Amniotic stem cell (primary cell): ENCODE results near the gene MECR.

Source experiments
- DNase-seq: peaks from one replicate; lab custom pipeline; 2025; lab: John Stamatoyannopoulos, UW

The MECR gene

GRCh38 chr1:29230553-29231378 is at the start of gene MECR:
Gene MECR, minus strand, starts transcription at chr1:29230934. Its CDS starts 28 bp downstream, at chr1:29230906.
- peak; percentile 76 for DNase-seq

- DNase-seq = no peak
Observed at GRCh38 chr1:29279951-29280391, 49.2 kb upstream of the MECR start.

- DNase-seq = no peak
Observed at GRCh38 chr1:29279406-29279805, 48.7 kb upstream of the MECR start.

- no peak for DNase-seq
Observed at GRCh38 chr1:29278124-29278523, 47.4 kb upstream of the MECR start.

GRCh38 chr1:29275435-29275834 is 44.7 kb upstream of the MECR start:
- DNase-seq = no peak

- DNase-seq = no peak
Observed at GRCh38 chr1:29272147-29272907, 41.6 kb upstream of the MECR start.

- no peak for DNase-seq
Observed at GRCh38 chr1:29271724-29272123, 41.0 kb upstream of the MECR start.

- no peak for DNase-seq
Observed at GRCh38 chr1:29270929-29271521, 40.3 kb upstream of the MECR start.

- DNase-seq = no peak
Observed at GRCh38 chr1:29269382-29269781, 38.6 kb upstream of the MECR start.

- no peak for DNase-seq
Observed at GRCh38 chr1:29267321-29268070, 36.8 kb upstream of the MECR start.

GRCh38 chr1:29266912-29267311 is 36.2 kb upstream of the MECR start:
- no peak for DNase-seq

- DNase-seq = no peak
Observed at GRCh38 chr1:29264773-29265389, 34.1 kb upstream of the MECR start.

- no peak for DNase-seq
Observed at GRCh38 chr1:29260531-29260930, 29.8 kb upstream of the MECR start.

GRCh38 chr1:29259802-29260441 is 29.2 kb upstream of the MECR start:
- no peak for DNase-seq

GRCh38 chr1:29258976-29259801 is 28.5 kb upstream of the MECR start:
- no peak for DNase-seq

- DNase-seq = no peak
Observed at GRCh38 chr1:29258189-29258975, 27.6 kb upstream of the MECR start.

GRCh38 chr1:29256979-29257804 is 26.5 kb upstream of the MECR start:
- no peak for DNase-seq

GRCh38 chr1:29256394-29256793 is 25.7 kb upstream of the MECR start:
- DNase-seq = no peak
